A673 (cell line): Measurements from ENCODE around the gene ADAM19.

Source experiments
- EZH2 ChIP-seq: fragments of 200-600 bp; sonication (generic); IDR thresholded peaks from 2 replicates; pipeline ENCODE4 v1.6.1; 2017; ENCODE audit warnings: borderline replicate concordance, low read depth, mild to moderate bottlenecking, mixed read lengths, antibody characterized with exemption, low read length; ENCODE audit not compliant: poor library complexity, severe bottlenecking
- TF ChIP-seq, protein P1 (sequence below): fragments of 300-800, 200-600 bp; sonication (generic); conservative IDR thresholded peaks from 2 replicates; pipeline ENCODE4 v1.5.1; 2017; ENCODE audit warnings: low read depth, mild to moderate bottlenecking, antibody characterized with exemption, low read length, moderate library complexity, mixed read lengths

DNA sequence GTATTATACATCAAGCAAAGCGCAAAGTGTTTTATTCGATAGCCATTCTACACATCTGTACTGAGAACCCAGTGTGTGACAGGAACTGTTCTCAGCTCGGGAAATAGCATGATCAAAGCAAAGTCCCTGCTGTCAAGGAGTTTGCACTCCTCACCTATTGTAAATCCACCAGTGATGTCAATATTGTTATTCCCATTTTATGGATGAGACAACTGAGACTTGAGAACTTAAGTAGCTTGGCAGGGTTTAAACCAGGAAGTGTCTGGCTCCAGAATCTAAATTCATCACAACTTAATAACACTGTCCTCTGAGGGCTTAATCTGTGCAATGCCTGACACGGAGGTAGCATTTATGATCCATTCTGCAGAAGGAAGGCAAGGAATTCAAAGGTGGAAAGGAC lies 50.7 kb downstream of the ADAM19 start:
- TF ChIP-seq EZH2: no peak
- TF ChIP-seq, protein P1, sequence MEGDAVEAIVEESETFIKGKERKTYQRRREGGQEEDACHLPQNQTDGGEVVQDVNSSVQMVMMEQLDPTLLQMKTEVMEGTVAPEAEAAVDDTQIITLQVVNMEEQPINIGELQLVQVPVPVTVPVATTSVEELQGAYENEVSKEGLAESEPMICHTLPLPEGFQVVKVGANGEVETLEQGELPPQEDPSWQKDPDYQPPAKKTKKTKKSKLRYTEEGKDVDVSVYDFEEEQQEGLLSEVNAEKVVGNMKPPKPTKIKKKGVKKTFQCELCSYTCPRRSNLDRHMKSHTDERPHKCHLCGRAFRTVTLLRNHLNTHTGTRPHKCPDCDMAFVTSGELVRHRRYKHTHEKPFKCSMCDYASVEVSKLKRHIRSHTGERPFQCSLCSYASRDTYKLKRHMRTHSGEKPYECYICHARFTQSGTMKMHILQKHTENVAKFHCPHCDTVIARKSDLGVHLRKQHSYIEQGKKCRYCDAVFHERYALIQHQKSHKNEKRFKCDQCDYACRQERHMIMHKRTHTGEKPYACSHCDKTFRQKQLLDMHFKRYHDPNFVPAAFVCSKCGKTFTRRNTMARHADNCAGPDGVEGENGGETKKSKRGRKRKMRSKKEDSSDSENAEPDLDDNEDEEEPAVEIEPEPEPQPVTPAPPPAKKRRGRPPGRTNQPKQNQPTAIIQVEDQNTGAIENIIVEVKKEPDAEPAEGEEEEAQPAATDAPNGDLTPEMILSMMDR: no peak
